Upper lobe of right lung (tissue), 1 donor: ENCODE data around the gene PIGP. TPM values are rescaled to one million over a fixed set of nuclear protein-coding genes. Genes with fewer than 3 reads are reported as not detected.
"Not testable (repeated sequence)": the region's sequence is repeated elsewhere in the genome, so short reads cannot be mapped to it uniquely, and the experiment has no call there.

Experiments
- ATAC-seq: fragments of 200-7000 bp; cut with Tn5 transposase; one replicate; pipeline ENCODE4 v1.9.1; 2020; ENCODE audit warnings: mild to moderate bottlenecking, moderate library complexity
- DNase-seq: peaks from one replicate; pipeline ENCODE4 v3.0.0-alpha.2; 2020
- H3K27ac ChIP-seq: fragments of 200-600 bp; one replicate; pipeline ENCODE4 v1.8.0; 2022
- H3K27me3 ChIP-seq: fragments of 200-600 bp; one replicate; pipeline ENCODE4 v1.8.0; 2022; ENCODE audit warnings: mild to moderate bottlenecking
- H3K36me3 ChIP-seq: fragments of 200-600 bp; one replicate; pipeline ENCODE4 v1.8.0; 2022
- H3K4me1 ChIP-seq: fragments of 200-600 bp; one replicate; pipeline ENCODE4 v1.8.0; 2022
- H3K4me3 ChIP-seq: fragments of 200-600 bp; one replicate; pipeline ENCODE4 v1.8.0; 2022; ENCODE audit warnings: mild to moderate bottlenecking
- H3K9me3 ChIP-seq: fragments of 200-600 bp; one replicate; pipeline ENCODE4 v1.8.0; 2022
- CTCF ChIP-seq: fragments of 200-600 bp; IDR thresholded peaks from one replicate; pipeline ENCODE4 v1.8.0; 2022; ENCODE audit warnings: antibody characterized with exemption
- intact Hi-C: fragments of 100-400 bp; cut with DNase I; formaldehyde crosslinking; loops from one replicate; pipeline ENCODE4 v1.11.0; 2022
- total RNA-seq: library from RNA; stranded (reverse); fragmentation: NEBNext Ultra II Directional; extraction: Animal tissue kit (Norgen Biotek cat#: 25700); gene quantifications from one replicate; pipeline ENCODE4 v1.2.1, GENCODE V29; 2021
- donor health status: DM: no; HTN: yes; CAD: no; lungs with severe emphysema.

The PIGP gene
- total RNA-seq, 1 donor from 2014 or later, result 28.3 TPM

- H3K4me1 ChIP-seq, result no peaks in the 10 kb centered on the region
- no peaks in the 10 kb centered on the region for H3K9me3 ChIP-seq
- intact Hi-C loops, result no loop called here
- H3K27me3 ChIP-seq, result no peaks in the 10 kb centered on the region
- no peak for ATAC-seq
- TF ChIP-seq CTCF, result no peak
- no peak for DNase-seq
- no peak overlapping the region for H3K27ac ChIP-seq
- H3K4me3 ChIP-seq, result no peak overlapping the region
- peaks cover 5% of the 10 kb centered on the region for H3K36me3 ChIP-seq
These were observed 34.1 kb upstream of the PIGP start for GRCh38 chr21:37106998-37107397.

- ATAC-seq, H3K27me3 ChIP-seq, H3K4me1 ChIP-seq, H3K9me3 ChIP-seq, intact Hi-C loops, H3K4me3 ChIP-seq, H3K27ac ChIP-seq, DNase-seq: not testable (repeated sequence)
- peaks cover 23% of the 10 kb centered on the region for H3K36me3 ChIP-seq
These were observed 29.9 kb upstream of the PIGP start for GRCh38 chr21:37102746-37103145.

- Histone ChIP-seq H3K4me3 (no peak overlapping the region), H3K27me3 (no peaks in the 10 kb centered on the region), H3K36me3 (peaks cover 36% of the 10 kb centered on the region), H3K4me1 (no peaks in the 10 kb centered on the region), H3K27ac (no peak overlapping the region), H3K9me3 (no peaks in the 10 kb centered on the region)
- no peak for DNase-seq
- intact Hi-C loops, result no loop called here
- no peak for ATAC-seq
- no peak for TF ChIP-seq CTCF
These were observed 28.5 kb upstream of the PIGP start for GRCh38 chr21:37101384-37101783.

DNA sequence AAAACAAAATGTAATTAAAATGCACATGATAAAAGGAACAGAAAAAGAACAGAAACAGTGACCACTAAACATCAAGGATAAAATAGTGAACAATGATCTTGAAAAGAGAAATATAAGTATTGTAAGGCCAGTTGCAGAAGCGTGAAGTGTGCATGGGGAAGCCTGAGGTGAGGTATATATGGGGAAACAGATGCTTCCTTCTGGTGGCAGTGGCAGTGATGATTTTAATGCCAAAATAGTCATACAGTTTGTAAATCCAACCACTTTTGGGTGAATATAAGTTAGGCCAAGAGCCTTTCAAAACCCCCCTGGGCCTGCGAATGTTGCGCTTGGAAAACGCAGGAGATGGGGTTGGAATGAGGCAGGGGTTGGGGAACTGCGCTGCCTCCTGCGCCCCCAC lies 27.4 kb upstream of the PIGP start:
- Histone ChIP-seq H3K27me3 (no peaks in the 10 kb centered on the region), H3K9me3 (no peaks in the 10 kb centered on the region), H3K4me1 (no peaks in the 10 kb centered on the region), H3K27ac (no peak overlapping the region), H3K36me3 (peaks cover 47% of the 10 kb centered on the region), H3K4me3 (no peak overlapping the region)
- no peak for ATAC-seq
- DNase-seq, result no peak
- no peak for TF ChIP-seq CTCF
- intact Hi-C loops, result no loop called here

DNA sequence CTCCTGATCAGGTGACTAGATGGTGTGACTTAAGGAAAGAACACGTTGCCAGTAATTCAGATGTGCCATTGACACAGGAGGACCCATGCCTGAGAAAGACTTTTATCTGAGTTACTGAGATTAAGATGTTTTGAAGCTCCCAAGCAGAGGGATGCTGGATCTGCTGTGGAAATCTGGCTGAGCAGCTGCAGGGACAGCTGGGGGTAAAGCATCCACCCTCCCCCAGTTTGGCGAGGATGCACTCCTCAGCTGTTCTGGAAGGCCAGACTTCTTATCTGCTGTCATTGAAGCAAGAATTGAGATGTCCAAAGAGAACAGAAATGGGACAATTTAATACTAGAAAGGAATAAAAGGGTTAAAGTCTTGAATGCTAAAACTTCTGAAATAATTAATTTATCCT lies 25.9 kb upstream of the PIGP start:
- H3K27me3 ChIP-seq, result no peaks in the 10 kb centered on the region
- no peak overlapping the region for H3K4me3 ChIP-seq
- H3K9me3 ChIP-seq, result no peaks in the 10 kb centered on the region
- TF ChIP-seq CTCF, result no peak
- DNase-seq (no peak), ATAC-seq (no peak)
- H3K27ac ChIP-seq, result no peak overlapping the region
- no peaks in the 10 kb centered on the region for H3K4me1 ChIP-seq
- intact Hi-C loops, result no loop called here
- H3K36me3 ChIP-seq, result peaks cover 49% of the 10 kb centered on the region

GRCh38 chr21:37095821-37096220 lies 22.9 kb upstream of the PIGP start:
- DNase-seq (no peak), ATAC-seq (no peak)
- Histone ChIP-seq H3K4me3 (no peak overlapping the region), H3K9me3 (no peaks in the 10 kb centered on the region), H3K36me3 (peaks cover 60% of the 10 kb centered on the region), H3K27ac (no peak overlapping the region), H3K4me1 (no peaks in the 10 kb centered on the region), H3K27me3 (no peaks in the 10 kb centered on the region)
- no peak for TF ChIP-seq CTCF
- intact Hi-C loops, result no loop called here
